SK-N-SH (cell line): ENCODE measurements around the gene TMEM117. TPM values are rescaled to one million over a fixed set of nuclear protein-coding genes. Genes with fewer than 3 reads are reported as not detected.

Experiments
- CTCF ChIA-PET: fragments of 300-600, 350-600 bp; formaldehyde crosslinking; extraction: SDS; loops from one replicate; lab custom pipeline; 2021; lab: Yijun Ruan, JAX
- POLR2A ChIA-PET: fragments of 350-600 bp; sonication (Branson Sonifier 250); formaldehyde crosslinking; extraction: SDS; loops from one replicate; lab custom pipeline; 2020; ENCODE audit warnings: antibody characterized with exemption, inconsistent platforms; lab: Yijun Ruan, JAX
- DNase-seq: peaks from one replicate; pipeline ENCODE4 v3.0.0; 2012
- H2AFZ ChIP-seq: fragments of 200-600 bp; sonication (generic); 2 replicates; pipeline ENCODE4 v1.8.1; 2016; ENCODE audit warnings: antibody characterized with exemption, mild to moderate bottlenecking, low read depth
- H3F3A ChIP-seq: fragments of 200-600 bp; sonication (generic); replicated peaks from 2 replicates; pipeline ENCODE3; 2016; ENCODE audit warnings: antibody characterized with exemption, mild to moderate bottlenecking; ENCODE audit not compliant: insufficient read depth
- H3K27ac ChIP-seq, 2 experiments: fragments of 200-500 bp in 1 of 2; fragments of 200-600 bp in 1 of 2; sonication (Bioruptor generic) in 1 of 2; sonication (generic), shearing (Covaris generic) in 1 of 2; 2 replicates each; pipeline versions ENCODE4 v1.5.1 to v1.6.1; 2014 to 2016; ENCODE audit warnings: low read depth in 2 of 2, inconsistent platforms in 1 of 2, low read length in 1 of 2, mild to moderate bottlenecking in 1 of 2, mixed read lengths in 1 of 2
- H3K27me3 ChIP-seq: fragments of 200-600 bp; sonication (generic), shearing (Covaris generic); 2 replicates; pipeline ENCODE4 v1.6.1; 2016; ENCODE audit warnings: mixed run types; ENCODE audit not compliant: insufficient read depth
- H3K36me3 ChIP-seq, 2 experiments: fragments of 200-500 bp in 1 of 2; fragments of 200-600 bp in 1 of 2; sonication (Bioruptor generic) in 1 of 2; sonication (generic) in 1 of 2; replicated peaks in 1 of 2; 2 replicates each; pipeline versions ENCODE3 to v1.5.1; 2014 to 2016; ENCODE audit warnings: low read length in 1 of 2, mild to moderate bottlenecking in 1 of 2; ENCODE audit not compliant: insufficient read depth in 2 of 2, control insufficient read depth in 1 of 2
- H3K4me1 ChIP-seq, 2 experiments: fragments of 200-500 bp in 1 of 2; fragments of 200-600 bp in 1 of 2; sonication (Bioruptor generic) in 1 of 2; sonication (generic), shearing (Covaris generic) in 1 of 2; 2 replicates each; pipeline versions ENCODE4 v1.5.1 to v1.6.1; 2014 to 2016; ENCODE audit warnings: low read depth in 1 of 2, low read length in 1 of 2, mixed run types in 1 of 2; ENCODE audit not compliant: insufficient read depth in 2 of 2, control insufficient read depth in 1 of 2
- H3K4me2 ChIP-seq: fragments of 200-600 bp; sonication (generic), shearing (Covaris generic); 2 replicates; pipeline ENCODE4 v1.6.1; 2017; ENCODE audit warnings: mixed run types
- H3K4me3 ChIP-seq, 2 experiments: fragments of 200-500 bp in 1 of 2; fragments of 200-600 bp in 1 of 2; sonication (Bioruptor generic) in 1 of 2; sonication (generic), shearing (Covaris generic) in 1 of 2; 2 replicates each; pipeline versions ENCODE4 v1.5.1 to v1.8.1; 2014 to 2016; ENCODE audit warnings: low read depth in 2 of 2, inconsistent platforms in 1 of 2, low read length in 1 of 2, mild to moderate bottlenecking in 1 of 2, mixed read lengths in 1 of 2, moderate library complexity in 1 of 2
- H3K79me2 ChIP-seq: fragments of 200-600 bp; sonication (generic); 2 replicates; pipeline ENCODE4 v1.8.1; 2017; ENCODE audit warnings: mild to moderate bottlenecking; ENCODE audit not compliant: insufficient read depth
- H3K9ac ChIP-seq: fragments of 200-600 bp; sonication (generic); 2 replicates; pipeline ENCODE4 v1.6.1; 2017; ENCODE audit warnings: mixed run types
- H3K9me2 ChIP-seq: fragments of 200-600 bp; sonication (generic); 2 replicates; pipeline ENCODE4 v1.6.1; 2017; ENCODE audit warnings: mixed run types
- H3K9me3 ChIP-seq: fragments of 200-600 bp; sonication (generic); 2 replicates; pipeline ENCODE4 v1.6.1; 2017; ENCODE audit warnings: mixed run types, mild to moderate bottlenecking, moderate library complexity
- H4K20me1 ChIP-seq: fragments of 200-600 bp; sonication (generic); 2 replicates; pipeline ENCODE4 v1.6.1; 2017; ENCODE audit warnings: mild to moderate bottlenecking, mixed run types; ENCODE audit not compliant: insufficient read depth
- CHD2 ChIP-seq: fragments of 150-350 bp; IDR thresholded peaks from 2 replicates; pipeline ENCODE4 v1.6.1; 2018; ENCODE audit warnings: low read length; ENCODE audit not compliant: partially characterized antibody
- ELF1 ChIP-seq: IDR thresholded peaks from 2 replicates; pipeline ENCODE4 v1.4.0; 2012
- EP300 ChIP-seq, 2 experiments: IDR thresholded peaks; 2 replicates each; pipeline versions ENCODE4 v1.4.0 to v1.6.1; 2012; ENCODE audit warnings: borderline replicate concordance in 1 of 2, low read depth in 1 of 2, low read length in 1 of 2
- FOXJ3 ChIP-seq: sonication (generic); formaldehyde crosslinking; IDR thresholded peaks from 2 replicates; pipeline ENCODE4 v1.5.1; 2020; ENCODE audit warnings: mild to moderate bottlenecking, missing genetic modification reagents
- FOXM1 ChIP-seq: IDR thresholded peaks from 2 replicates; pipeline ENCODE4 v1.4.0; 2012; ENCODE audit warnings: low read depth, mild to moderate bottlenecking
- GABPA ChIP-seq: IDR thresholded peaks from 2 replicates; pipeline ENCODE4 v1.4.0; 2012; ENCODE audit warnings: low read depth, mild to moderate bottlenecking
- JUND ChIP-seq: IDR thresholded peaks from 2 replicates; pipeline ENCODE4 v1.4.0; 2012
- MEF2A ChIP-seq: IDR thresholded peaks from 2 replicates; pipeline ENCODE4 v1.4.0; 2012; ENCODE audit warnings: low read depth, borderline replicate concordance
- NFIC ChIP-seq: IDR thresholded peaks from 2 replicates; pipeline ENCODE4 v1.4.0; 2012; ENCODE audit warnings: borderline replicate concordance
- PBX3 ChIP-seq: IDR thresholded peaks from 2 replicates; pipeline ENCODE4; 2012
- POLR2AphosphoS5 ChIP-seq: IDR thresholded peaks from 2 replicates; pipeline ENCODE4 v1.6.1; 2012; ENCODE audit warnings: low read depth, low read length
- RAD21 ChIP-seq: IDR thresholded peaks from 2 replicates; pipeline ENCODE4 v1.6.1; 2012; ENCODE audit warnings: mild to moderate bottlenecking, low read length
- RXRA ChIP-seq: IDR thresholded peaks from 2 replicates; pipeline ENCODE4 v1.4.0; 2012; ENCODE audit warnings: low read depth, mild to moderate bottlenecking, borderline replicate concordance
- TAF1 ChIP-seq: IDR thresholded peaks from 2 replicates; pipeline ENCODE4 v1.6.1; 2012; ENCODE audit warnings: low read depth, mild to moderate bottlenecking, low read length, moderate library complexity, borderline replicate concordance
- TCF12 ChIP-seq: IDR thresholded peaks from 2 replicates; pipeline ENCODE4 v1.4.0; 2012
- TEAD4 ChIP-seq: IDR thresholded peaks from 2 replicates; pipeline ENCODE4 v1.4.0; 2012; ENCODE audit warnings: mild to moderate bottlenecking, borderline replicate concordance; ENCODE audit not compliant: insufficient read depth
- USF1 ChIP-seq: IDR thresholded peaks from 2 replicates; pipeline ENCODE4 v1.4.0; 2012; ENCODE audit warnings: low read depth, borderline replicate concordance
- ZBTB33 ChIP-seq: IDR thresholded peaks from 2 replicates; pipeline ENCODE4 v1.4.0; 2012; ENCODE audit warnings: low read depth, borderline replicate concordance
- WGBS: methylation state at CpG from one replicate; pipeline ENCODE4 v1.1.6; 2017; ENCODE audit warnings: low lambda C conversion rate; 5-methylcytosine and 5-hydroxymethylcytosine counted together
- polyA plus RNA-seq, 3 experiments: library from polyadenylated mRNA; depleted of rRNA; stranded (reverse); fragments of >200 nt; gene quantifications; 2 replicates each; pipeline ENCODE4 v1.2.3, GENCODE V29; 2012
- TF ChIP-seq, protein P1 (sequence below): fragments of 200-600 bp; sonication (generic); IDR thresholded peaks from 2 replicates; pipeline ENCODE4 v1.6.1; 2017; ENCODE audit warnings: antibody characterized with exemption, mild to moderate bottlenecking, moderate library complexity

The TMEM117 gene
- polyA plus RNA-seq, 1 of the 3 experiments (the other 2 are of a cell fraction): 0.81 TPM

DNA sequence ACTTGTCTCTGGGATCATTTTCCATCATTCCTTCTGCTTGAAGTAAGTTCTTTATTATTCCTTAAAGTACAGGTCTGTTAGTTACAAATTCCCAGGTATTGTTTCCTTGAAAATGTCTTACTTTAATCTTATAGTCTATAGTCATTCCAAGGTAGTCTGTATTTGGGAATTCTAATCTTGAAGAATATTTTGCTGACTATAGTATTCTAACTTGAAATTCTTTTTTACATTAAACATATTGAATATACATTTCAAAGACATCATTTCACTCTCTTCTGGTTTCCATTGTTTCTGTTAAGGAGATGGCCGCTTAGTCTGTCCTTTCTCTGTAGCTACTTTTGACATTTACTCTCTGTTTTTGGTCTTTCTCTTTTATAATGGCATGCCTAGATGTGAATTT is 399.8 kb downstream of the TMEM117 start:
- Histone ChIP-seq H3K36me3 (no peaks in the 10 kb centered on the region), H3K9me2 (no peaks in the 10 kb centered on the region; the same call in 1 of the 2 replicates), H4K20me1 (no peaks in the 10 kb centered on the region), H3K27me3 (no peaks in the 10 kb centered on the region), H3K9ac (no peak overlapping the region), H3K4me1 (no peaks in the 10 kb centered on the region), H3K4me2 (no peak overlapping the region), H3K79me2 (no peaks in the 10 kb centered on the region; the same call in 1 of the 2 replicates), H2AFZ (no peak overlapping the region), H3F3A (no peaks in the 10 kb centered on the region), H3K27ac (no peak overlapping the region), H3K9me3 (no peaks in the 10 kb centered on the region), H3K4me3 (no peak overlapping the region)
- TF ChIP-seq PBX3 (no peak), TAF1 (no peak), FOXM1 (no peak), RXRA (no peak), RAD21 (no peak), EP300 (IDR thresholded peaks at IDR 0.05; ENCODE audit: borderline replicate concordance in 1 of 2, low read depth in 1 of 2, low read length in 1 of 2) (no peak), ELF1 (no peak), POLR2AphosphoS5 (no peak), MEF2A (no peak), TCF12 (no peak), FOXJ3 (CRISPR knock-in tag) (no peak), USF1 (no peak), NFIC (no peak), TEAD4 (no peak), CHD2 (no peak), JUND (no peak), GABPA (no peak), ZBTB33 (no peak)
- TF ChIP-seq, protein P1, sequence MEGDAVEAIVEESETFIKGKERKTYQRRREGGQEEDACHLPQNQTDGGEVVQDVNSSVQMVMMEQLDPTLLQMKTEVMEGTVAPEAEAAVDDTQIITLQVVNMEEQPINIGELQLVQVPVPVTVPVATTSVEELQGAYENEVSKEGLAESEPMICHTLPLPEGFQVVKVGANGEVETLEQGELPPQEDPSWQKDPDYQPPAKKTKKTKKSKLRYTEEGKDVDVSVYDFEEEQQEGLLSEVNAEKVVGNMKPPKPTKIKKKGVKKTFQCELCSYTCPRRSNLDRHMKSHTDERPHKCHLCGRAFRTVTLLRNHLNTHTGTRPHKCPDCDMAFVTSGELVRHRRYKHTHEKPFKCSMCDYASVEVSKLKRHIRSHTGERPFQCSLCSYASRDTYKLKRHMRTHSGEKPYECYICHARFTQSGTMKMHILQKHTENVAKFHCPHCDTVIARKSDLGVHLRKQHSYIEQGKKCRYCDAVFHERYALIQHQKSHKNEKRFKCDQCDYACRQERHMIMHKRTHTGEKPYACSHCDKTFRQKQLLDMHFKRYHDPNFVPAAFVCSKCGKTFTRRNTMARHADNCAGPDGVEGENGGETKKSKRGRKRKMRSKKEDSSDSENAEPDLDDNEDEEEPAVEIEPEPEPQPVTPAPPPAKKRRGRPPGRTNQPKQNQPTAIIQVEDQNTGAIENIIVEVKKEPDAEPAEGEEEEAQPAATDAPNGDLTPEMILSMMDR: no peak
- POLR2A ChIA-PET: no interaction called here
- WGBS: 61% methylated on average over 1 of the region's 1 CpG
- CTCF ChIA-PET: interaction anchor here (0.6 kb wide), 1 partner anchor 837 kb away, joined by 3 read pairs; no protein-coding TSS in a partner anchor
- DNase-seq: no peak
